Fibroblast of skin of right biceps (primary cell): ENCODE data around the gene PRICKLE4.

Source experiments
- DNase-seq: peaks from one replicate; pipeline ENCODE4 v3.0.0-alpha.2; 2013

Gene PRICKLE4

GRCh38 chr6:41775293-41775882 lies 5.2 kb upstream of the PRICKLE4 start:
- DNase-seq: no peak

GRCh38 chr6:41777551-41778285 lies 2.9 kb upstream of the PRICKLE4 start:
- DNase-seq: no peak

GRCh38 chr6:41778895-41779294 lies 1.7 kb upstream of the PRICKLE4 start:
- DNase-seq: no peak

- no peak for DNase-seq
Measured at GRCh38 chr6:41779336-41779735, 1.2 kb upstream of the PRICKLE4 start.

- peak; percentile 92 for DNase-seq
Measured at GRCh38 chr6:41779788-41780550, 613 bp upstream of the PRICKLE4 start, which contains the start of gene FRS3. Gene FRS3, minus strand, starts transcription at chr6:41779900. Its CDS starts 2,913 bp downstream, at chr6:41776987.

- no peak for DNase-seq
Measured at GRCh38 chr6:41781366-41781730, 766 bp downstream of the PRICKLE4 start.

GRCh38 chr6:41783106-41783780 lies 2.7 kb downstream of the PRICKLE4 start:
- DNase-seq: no peak

GRCh38 chr6:41784581-41785171 lies 4.1 kb downstream of the PRICKLE4 start:
- DNase-seq: no peak

GRCh38 chr6:41785254-41785653 lies 4.7 kb downstream of the PRICKLE4 start:
- DNase-seq: no peak

- peak; percentile 28 for DNase-seq
Measured at GRCh38 chr6:41785689-41786450, 5.3 kb downstream of the PRICKLE4 start.

GRCh38 chr6:41786451-41787218 lies 6.1 kb downstream of the PRICKLE4 start:
- DNase-seq: peak; percentile 81

GRCh38 chr6:41787219-41787917 lies 6.8 kb downstream of the PRICKLE4 start, which contains the start of gene TOMM6:
Gene TOMM6, plus strand, starts transcription at chr6:41787694. Its CDS starts 4 bp downstream, at chr6:41787698.
- peak; percentile 93 for DNase-seq

- no peak for DNase-seq
Measured at GRCh38 chr6:41789390-41789724, 8.8 kb downstream of the PRICKLE4 start.

- DNase-seq: no peak
Measured at GRCh38 chr6:41790045-41790444, 9.5 kb downstream of the PRICKLE4 start.

- no peak for DNase-seq
Measured at GRCh38 chr6:41791305-41791704, 10.7 kb downstream of the PRICKLE4 start.

- DNase-seq: no peak
Measured at GRCh38 chr6:41791984-41792383, 11.4 kb downstream of the PRICKLE4 start.

- no peak for DNase-seq
Measured at GRCh38 chr6:41796474-41796873, 15.9 kb downstream of the PRICKLE4 start.

GRCh38 chr6:41798901-41799558 lies 18.4 kb downstream of the PRICKLE4 start:
- no peak for DNase-seq

- no peak for DNase-seq
Measured at GRCh38 chr6:41799559-41799911, 19.0 kb downstream of the PRICKLE4 start.

GRCh38 chr6:41801380-41801779 lies 20.8 kb downstream of the PRICKLE4 start:
- no peak for DNase-seq
